ENCODE measurements around the gene NAGPA.
A peak's percentile ranks its signal among the peaks of the same experiment; 100 is the strongest.

Gene NAGPA

GRCh38 chr16:5065326-5065725, 31.6 kb upstream of the NAGPA start:
- TF ChIP-seq EP300 (IDR thresholded peaks at IDR 0.05; ENCODE audit: borderline replicate concordance) (no peak), CEBPB (IDR thresholded peaks at IDR 0.05) (peak; percentile 49; the same call in 1 of the 2 replicates)

- TF ChIP-seq NFIC (IDR thresholded peaks at IDR 0.05) (no peak), CEBPB (IDR thresholded peaks at IDR 0.05) (no peak), USF1 (IDR thresholded peaks at IDR 0.05) (no peak), TEAD4 (IDR thresholded peaks at IDR 0.05) (no peak), CREB1 (IDR thresholded peaks at IDR 0.05; ENCODE audit: low read depth) (no peak), RAD21 (IDR thresholded peaks at IDR 0.05; ENCODE audit: low read depth) (no peak), ZBTB7A (IDR thresholded peaks at IDR 0.05; ENCODE audit: low read depth) (no peak), REST (IDR thresholded peaks at IDR 0.05; ENCODE audit: low read depth) (no peak), FOXM1 (IDR thresholded peaks at IDR 0.05; ENCODE audit: borderline replicate concordance, low read depth) (no peak), TCF12 (IDR thresholded peaks at IDR 0.05; ENCODE audit: low read depth) (no peak), EGR1 (IDR thresholded peaks at IDR 0.05) (no peak), MAX (IDR thresholded peaks at IDR 0.05) (no peak), TAF1 (IDR thresholded peaks at IDR 0.05; ENCODE audit: low read depth) (no peak), EP300 (IDR thresholded peaks at IDR 0.05; ENCODE audit: borderline replicate concordance) (no peak), YY1 (IDR thresholded peaks at IDR 0.05; ENCODE audit: low read depth) (no peak)
These were observed 31.2 kb upstream of the NAGPA start for GRCh38 chr16:5064915-5065314.

- TF ChIP-seq TEAD4 (IDR thresholded peaks at IDR 0.05): no peak
- TF ChIP-seq CREB1 (IDR thresholded peaks at IDR 0.05; ENCODE audit: low read depth): no peak
These were observed 29.3 kb upstream of the NAGPA start for GRCh38 chr16:5062790-5063765.

GRCh38 chr16:5062051-5062450, 28.3 kb upstream of the NAGPA start:
- TF ChIP-seq MAX (IDR thresholded peaks at IDR 0.05) (no peak), REST (IDR thresholded peaks at IDR 0.05; ENCODE audit: low read depth) (no peak), TAF1 (IDR thresholded peaks at IDR 0.05; ENCODE audit: low read depth) (no peak), USF1 (IDR thresholded peaks at IDR 0.05) (no peak), FOXM1 (IDR thresholded peaks at IDR 0.05; ENCODE audit: borderline replicate concordance, low read depth) (no peak), EP300 (IDR thresholded peaks at IDR 0.05; ENCODE audit: borderline replicate concordance) (no peak), TEAD4 (IDR thresholded peaks at IDR 0.05) (no peak), RAD21 (IDR thresholded peaks at IDR 0.05; ENCODE audit: low read depth) (no peak), NFIC (IDR thresholded peaks at IDR 0.05) (no peak), ZBTB7A (IDR thresholded peaks at IDR 0.05; ENCODE audit: low read depth) (no peak), EGR1 (IDR thresholded peaks at IDR 0.05) (no peak), TCF12 (IDR thresholded peaks at IDR 0.05; ENCODE audit: low read depth) (no peak), CEBPB (IDR thresholded peaks at IDR 0.05) (no peak), YY1 (IDR thresholded peaks at IDR 0.05; ENCODE audit: low read depth) (no peak)

- no peak for TF ChIP-seq CEBPB (IDR thresholded peaks at IDR 0.05)
- TF ChIP-seq NFIC (IDR thresholded peaks at IDR 0.05): no peak
- TF ChIP-seq RAD21 (IDR thresholded peaks at IDR 0.05; ENCODE audit: low read depth): no peak
- no peak for TF ChIP-seq ZBTB7A (IDR thresholded peaks at IDR 0.05; ENCODE audit: low read depth)
- no peak for TF ChIP-seq USF1 (IDR thresholded peaks at IDR 0.05)
- no peak for TF ChIP-seq FOXM1 (IDR thresholded peaks at IDR 0.05; ENCODE audit: borderline replicate concordance, low read depth)
- TF ChIP-seq TCF12 (IDR thresholded peaks at IDR 0.05; ENCODE audit: low read depth): no peak
- no peak for TF ChIP-seq MAX (IDR thresholded peaks at IDR 0.05)
- no peak for TF ChIP-seq YY1 (IDR thresholded peaks at IDR 0.05; ENCODE audit: low read depth)
- TF ChIP-seq REST (IDR thresholded peaks at IDR 0.05; ENCODE audit: low read depth): no peak
- no peak for TF ChIP-seq TAF1 (IDR thresholded peaks at IDR 0.05; ENCODE audit: low read depth)
- no peak for TF ChIP-seq EP300 (IDR thresholded peaks at IDR 0.05; ENCODE audit: borderline replicate concordance)
- TF ChIP-seq CREB1 (IDR thresholded peaks at IDR 0.05; ENCODE audit: low read depth): no peak
- TF ChIP-seq EGR1 (IDR thresholded peaks at IDR 0.05): no peak
- no peak for TF ChIP-seq TEAD4 (IDR thresholded peaks at IDR 0.05)
These were observed 26.4 kb upstream of the NAGPA start for GRCh38 chr16:5060073-5060641.

Measured in Ishikawa (cell line).